GM12878 (cell line): ENCODE results near the gene PPOX. TPM values are rescaled to one million over a fixed set of nuclear protein-coding genes. Genes with fewer than 3 reads are reported as not detected.
A peak's percentile ranks its signal among the peaks of the same experiment; 100 is the strongest.

ENCODE experiments used
- ATAC-seq: fragments of 200-7000 bp; cut with Tn5 transposase; 3 replicates; pipeline ENCODE4 v1.9.1; 2020; ENCODE audit warnings: mild to moderate bottlenecking, moderate library complexity
- BruUV-seq: library from RNA; stranded (reverse); fragments of 400-500 nt; replicated peaks from 2 replicates; lab custom pipeline; 2021; lab: Mats Ljungman, UMichigan
- CTCF ChIA-PET: fragments of 300-600 bp; sonication (Branson Sonifier 250); formaldehyde crosslinking; extraction: SDS; loops from one replicate; lab custom pipeline; 2021; ENCODE audit warnings: inconsistent platforms; lab: Yijun Ruan, JAX
- POLR2A ChIA-PET: fragments of 350-600 bp; formaldehyde crosslinking; extraction: SDS; loops from one replicate; lab custom pipeline; 2021; ENCODE audit warnings: inconsistent platforms; lab: Charles Lee
- RAD21 ChIA-PET: fragments of 300-600 bp; sonication (Branson Sonifier 250); formaldehyde crosslinking; loops from one replicate; lab custom pipeline; 2023; ENCODE audit warnings: antibody characterized with exemption; ENCODE audit not compliant: unreplicated experiment; lab: Charles Lee
- SMC1A ChIA-PET: fragments of 300-600 bp; sonication (Branson Sonifier 250); formaldehyde crosslinking; loops from one replicate; lab custom pipeline; 2023; ENCODE audit not compliant: unreplicated experiment, uncharacterized antibody; lab: Charles Lee
- DNase-seq: peaks from one replicate; pipeline ENCODE4 v3.0.0-alpha.2; 2011; ENCODE audit warnings: low read depth, low spot score
- FAIRE-seq: peaks from 3 replicates; lab custom pipeline; 2011; peaks lifted over from hg19 to GRCh38; lab: Jason Lieb, UNC
- H2AFZ ChIP-seq: 2 replicates; pipeline ENCODE4 v1.6.0; 2011; ENCODE audit warnings: low read depth, low read length, control low read depth; ENCODE audit not compliant: control insufficient read depth
- H3K27ac ChIP-seq: 2 replicates; pipeline ENCODE4 v1.5.1; 2011; ENCODE audit warnings: control low read depth; ENCODE audit not compliant: control insufficient read depth, insufficient read depth
- H3K27me3 ChIP-seq, 2 experiments: replicated peaks in 1 of 2; 2 replicates each; pipeline versions ENCODE4 v1.6.0 to v1.6.1; 2011; ENCODE audit warnings: low read length in 1 of 2; ENCODE audit not compliant: control insufficient read depth in 2 of 2, insufficient read depth in 2 of 2
- H3K36me3 ChIP-seq, 2 experiments: 2 replicates each; pipeline ENCODE4 v1.5.1; 2011; ENCODE audit warnings: low read length in 1 of 2; ENCODE audit not compliant: control insufficient read depth in 2 of 2, insufficient read depth in 2 of 2
- H3K4me1 ChIP-seq: 2 replicates; pipeline ENCODE4 v1.6.1; 2011; ENCODE audit warnings: mild to moderate bottlenecking, low read length, moderate library complexity, mixed read lengths; ENCODE audit not compliant: control insufficient read depth, insufficient read depth
- H3K4me2 ChIP-seq: 2 replicates; pipeline ENCODE4 v1.6.0; 2011; ENCODE audit warnings: control low read depth; ENCODE audit not compliant: control insufficient read depth, insufficient read depth
- H3K4me3 ChIP-seq: fragments of 200-600 bp; sonication (generic); 2 replicates; pipeline ENCODE4 v1.5.1; 2016
- H3K79me2 ChIP-seq: 2 replicates; pipeline ENCODE4 v1.6.0; 2011; ENCODE audit warnings: low read length; ENCODE audit not compliant: control insufficient read depth, insufficient read depth
- H3K9ac ChIP-seq: 2 replicates; pipeline ENCODE4 v1.8.0; 2011; ENCODE audit warnings: low read length, control low read depth, mixed read lengths; ENCODE audit not compliant: control insufficient read depth, insufficient read depth
- H3K9me3 ChIP-seq: replicated peaks from 3 replicates; pipeline ENCODE4 v1.5.1; 2011; ENCODE audit warnings: mild to moderate bottlenecking, low read length; ENCODE audit not compliant: control insufficient read depth, insufficient read depth
- H4K20me1 ChIP-seq: 2 replicates; pipeline ENCODE4 v1.6.0; 2011; ENCODE audit not compliant: control insufficient read depth, insufficient read depth
- ATF7 ChIP-seq: fragments of 450-650 bp; IDR thresholded peaks from 2 replicates; pipeline ENCODE4 v1.6.1; 2016; ENCODE audit warnings: low read depth, mild to moderate bottlenecking
- BRCA1 ChIP-seq: IDR thresholded peaks from 2 replicates; pipeline ENCODE4 v1.6.1; 2011; ENCODE audit warnings: low read depth, low read length, improper control_type of control experiment
- CREM ChIP-seq: IDR thresholded peaks from 2 replicates; pipeline ENCODE4 v1.6.1; 2014; ENCODE audit warnings: antibody characterized with exemption, low read depth
- GATAD2B ChIP-seq: fragments of 450-650 bp; conservative IDR thresholded peaks from 2 replicates; pipeline ENCODE4 v1.6.1; 2017; ENCODE audit warnings: low read depth, mild to moderate bottlenecking, moderate library complexity
- NBN ChIP-seq: fragments of 450-650 bp; IDR thresholded peaks from 2 replicates; pipeline ENCODE4 v1.6.1; 2016
- POLR2A ChIP-seq: IDR thresholded peaks from 2 replicates; pipeline ENCODE4 v1.6.1; 2011; ENCODE audit warnings: low read depth, mild to moderate bottlenecking, low read length
- SKIL ChIP-seq: fragments of 450-650 bp; IDR thresholded peaks from 2 replicates; pipeline ENCODE4 v1.6.1; 2017; ENCODE audit warnings: mild to moderate bottlenecking, low read depth, inconsistent platforms; ENCODE audit not compliant: poor library complexity, severe bottlenecking
- SMAD5 ChIP-seq: IDR thresholded peaks from 2 replicates; pipeline ENCODE4 v1.6.1; 2016; ENCODE audit warnings: antibody characterized with exemption, low read depth
- SP1 ChIP-seq: IDR thresholded peaks from one replicate; pipeline ENCODE4 v1.6.1; 2011; ENCODE audit warnings: low read depth, low read length
- TAF1 ChIP-seq: IDR thresholded peaks from 2 replicates; pipeline ENCODE4 v1.6.1; 2011; ENCODE audit warnings: mild to moderate bottlenecking, low read depth, low read length, borderline replicate concordance
- TCF3 ChIP-seq: IDR thresholded peaks from 2 replicates; pipeline ENCODE4 v1.6.1; 2012; ENCODE audit warnings: low read depth, mild to moderate bottlenecking, low read length, borderline replicate concordance; ENCODE audit not compliant: insufficient read depth
- WGBS: methylation state at CpG from one replicate; pipeline ENCODE4 v1.1.6; 2016; ENCODE audit warnings: low lambda C conversion rate; ENCODE audit not compliant: insufficient replicate concordance, insufficient coverage; ENCODE audit errors: missing lambda C conversion rate; 5-methylcytosine and 5-hydroxymethylcytosine counted together
- in situ Hi-C: fragments of 300-500 bp; cut with MboI; formaldehyde crosslinking; loops from 9 replicates; pipeline ENCODE4 v1.14.3; 2018; ENCODE audit warnings: mixed read lengths
- intact Hi-C: fragments of 100-400 bp; cut with micrococcal nuclease; formaldehyde crosslinking; loops from one replicate; pipeline ENCODE4 v1.14.2; 2022; ENCODE audit not compliant: unreplicated experiment
- polyA plus RNA-seq, 11 experiments: library from polyadenylated mRNA; depleted of rRNA in 4 of 11; unstranded in 6 of 11; stranded (reverse) in 5 of 11; fragments of >200 nt; fragmentation: Nextera tagmentation in 4 of 11; fragmentation: Illumina TruSeq in 1 of 11; extraction: Ambion mirVana in 4 of 11; extraction: Trizol in 1 of 11; gene quantifications; 1 replicate in 1 of 11; 2 replicates in 10 of 11; pipeline versions ENCODE4 v1.2.1 to v1.2.3, GENCODE V29; 2011 to 2016; ENCODE audit warnings: inconsistent platforms in 2 of 11, missing spikeins in 2 of 11, low read depth in 1 of 11
- total RNA-seq, 4 experiments: library from RNA; depleted of rRNA in 3 of 4; stranded (reverse); fragments of >200 nt in 3 of 4; fragmentation: Illumina TruSeq in 1 of 4; extraction: Trizol in 1 of 4; gene quantifications; 2 replicates each; pipeline versions ENCODE4 v1.2.1 to v1.2.3, GENCODE V29; 2013 to 2021
- TF ChIP-seq, protein P1 (sequence below): fragments of 450-650 bp; IDR thresholded peaks from 2 replicates; pipeline ENCODE4 v1.6.1; 2017; ENCODE audit warnings: low read depth, mild to moderate bottlenecking, moderate library complexity
- TF ChIP-seq, protein P2 (sequence below): fragments of 450-650 bp; IDR thresholded peaks from 2 replicates; pipeline ENCODE4 v1.6.1; 2018; ENCODE audit warnings: mild to moderate bottlenecking, low read depth, moderate library complexity; ENCODE audit not compliant: partially characterized antibody
- TF ChIP-seq, protein P3 (sequence below): IDR thresholded peaks from 2 replicates; pipeline ENCODE4 v1.6.1; 2012; ENCODE audit warnings: low read depth, low read length, improper control_type of control experiment

The PPOX gene
- total and polyA plus RNA-seq, 10 of the 15 experiments (the other 5 are each of a cell fraction or from before 2014, with no cell fraction given), result 8.9 to 31.5 (median 20.3) TPM

GRCh38 chr1:161185282-161185682 is 19.1 kb downstream of the PPOX start:
- SMC1A ChIA-PET, result interaction anchor here (0.6 to 3.0 kb wide), 7 partner anchors 9 to 1996 kb away, joined by 3 to 19 read pairs (median 10); partner anchors contain the start of genes NDUFS2, PPOX and TOMM40L
- peak overlapping the region; percentile 59 for H3K9ac ChIP-seq
- in situ Hi-C loops (no loop called here), intact Hi-C loops (no loop called here)
- peak overlapping the region; percentile 90 for H3K4me2 ChIP-seq
- POLR2A ChIA-PET, result interaction anchor here (0.6 to 1.5 kb wide), 8 partner anchors 16 to 556 kb away, joined by 3 to 8 read pairs (median 4); partner anchors contain the start of genes NDUFS2 and PPOX
- H3K4me3 ChIP-seq, result no peak overlapping the region
- H3K27ac ChIP-seq, result peak overlapping the region; percentile 97
- WGBS, result 0% methylated on average over 3 of the region's 3 CpGs
- no peaks in the 10 kb centered on the region for H3K27me3 ChIP-seq
- no peak overlapping the region for H2AFZ ChIP-seq
- H3K36me3 ChIP-seq, result no peaks in the 10 kb centered on the region
- peak; percentile 84 for ATAC-seq
- RAD21 ChIA-PET, result interaction anchor here (0.7 to 2.4 kb wide), 5 partner anchors 17 to 117 kb away, joined by 3 to 13 read pairs (median 7); partner anchors contain the start of genes NDUFS2, PPOX and TOMM40L
- no peaks in the 10 kb centered on the region for H3K9me3 ChIP-seq
- CTCF ChIA-PET, result interaction anchor here (1.0 to 4.5 kb wide), 7 partner anchors 10 to 196 kb away, joined by 3 to 30 read pairs (median 4); partner anchors contain the start of genes NDUFS2, PPOX and TOMM40L
- BruUV-seq, result no TSS peak
- no peaks in the 10 kb centered on the region for H4K20me1 ChIP-seq
- peaks cover 14% of the 10 kb centered on the region for H3K79me2 ChIP-seq
- peak; percentile 98 for DNase-seq
- H3K4me1 ChIP-seq, result peaks cover 57% of the 10 kb centered on the region
- peak; percentile 91 for FAIRE-seq
- TF ChIP-seq, protein P1, sequence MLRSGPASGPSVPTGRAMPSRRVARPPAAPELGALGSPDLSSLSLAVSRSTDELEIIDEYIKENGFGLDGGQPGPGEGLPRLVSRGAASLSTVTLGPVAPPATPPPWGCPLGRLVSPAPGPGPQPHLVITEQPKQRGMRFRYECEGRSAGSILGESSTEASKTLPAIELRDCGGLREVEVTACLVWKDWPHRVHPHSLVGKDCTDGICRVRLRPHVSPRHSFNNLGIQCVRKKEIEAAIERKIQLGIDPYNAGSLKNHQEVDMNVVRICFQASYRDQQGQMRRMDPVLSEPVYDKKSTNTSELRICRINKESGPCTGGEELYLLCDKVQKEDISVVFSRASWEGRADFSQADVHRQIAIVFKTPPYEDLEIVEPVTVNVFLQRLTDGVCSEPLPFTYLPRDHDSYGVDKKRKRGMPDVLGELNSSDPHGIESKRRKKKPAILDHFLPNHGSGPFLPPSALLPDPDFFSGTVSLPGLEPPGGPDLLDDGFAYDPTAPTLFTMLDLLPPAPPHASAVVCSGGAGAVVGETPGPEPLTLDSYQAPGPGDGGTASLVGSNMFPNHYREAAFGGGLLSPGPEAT, result no peak
- peak; percentile 19 for TF ChIP-seq SKIL
- TF ChIP-seq POLR2A, result peak; percentile 42; the same call in 1 of the 2 replicates
- TF ChIP-seq SP1, result peak; percentile 69
- TF ChIP-seq TCF3, result peak; percentile 73; the same call in 1 of the 2 replicates
- peak; percentile 18; the same call in 1 of the 2 replicates for TF ChIP-seq TAF1
- TF ChIP-seq ATF7, result peak; percentile 91
- TF ChIP-seq CREM, result peak; percentile 74; the same call in 1 of the 2 replicates
- no peak for TF ChIP-seq BRCA1
- TF ChIP-seq GATAD2B, result no peak
- TF ChIP-seq NBN, result no peak
- 0 out of 2 replicates have a peak, but pooled peaks have one; percentile 55 for TF ChIP-seq SMAD5
- TF ChIP-seq, protein P2, sequence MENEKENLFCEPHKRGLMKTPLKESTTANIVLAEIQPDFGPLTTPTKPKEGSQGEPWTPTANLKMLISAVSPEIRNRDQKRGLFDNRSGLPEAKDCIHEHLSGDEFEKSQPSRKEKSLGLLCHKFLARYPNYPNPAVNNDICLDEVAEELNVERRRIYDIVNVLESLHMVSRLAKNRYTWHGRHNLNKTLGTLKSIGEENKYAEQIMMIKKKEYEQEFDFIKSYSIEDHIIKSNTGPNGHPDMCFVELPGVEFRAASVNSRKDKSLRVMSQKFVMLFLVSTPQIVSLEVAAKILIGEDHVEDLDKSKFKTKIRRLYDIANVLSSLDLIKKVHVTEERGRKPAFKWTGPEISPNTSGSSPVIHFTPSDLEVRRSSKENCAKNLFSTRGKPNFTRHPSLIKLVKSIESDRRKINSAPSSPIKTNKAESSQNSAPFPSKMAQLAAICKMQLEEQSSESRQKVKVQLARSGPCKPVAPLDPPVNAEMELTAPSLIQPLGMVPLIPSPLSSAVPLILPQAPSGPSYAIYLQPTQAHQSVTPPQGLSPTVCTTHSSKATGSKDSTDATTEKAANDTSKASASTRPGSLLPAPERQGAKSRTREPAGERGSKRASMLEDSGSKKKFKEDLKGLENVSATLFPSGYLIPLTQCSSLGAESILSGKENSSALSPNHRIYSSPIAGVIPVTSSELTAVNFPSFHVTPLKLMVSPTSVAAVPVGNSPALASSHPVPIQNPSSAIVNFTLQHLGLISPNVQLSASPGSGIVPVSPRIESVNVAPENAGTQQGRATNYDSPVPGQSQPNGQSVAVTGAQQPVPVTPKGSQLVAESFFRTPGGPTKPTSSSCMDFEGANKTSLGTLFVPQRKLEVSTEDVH, result no peak
- TF ChIP-seq, protein P3, sequence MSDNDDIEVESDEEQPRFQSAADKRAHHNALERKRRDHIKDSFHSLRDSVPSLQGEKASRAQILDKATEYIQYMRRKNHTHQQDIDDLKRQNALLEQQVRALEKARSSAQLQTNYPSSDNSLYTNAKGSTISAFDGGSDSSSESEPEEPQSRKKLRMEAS, result no peak
